GM18868 (cell line): ENCODE data around the gene BAZ1B.
"Not testable (repeated sequence)": the region's sequence is repeated elsewhere in the genome, so short reads cannot be mapped to it uniquely, and the experiment has no call there.

Experiments used
- ATAC-seq: cut with Tn5 transposase; IDR thresholded peaks from one replicate; pipeline ENCODE4 v1.9.1; 2021; ENCODE audit warnings: mild to moderate bottlenecking, moderate library complexity; ENCODE audit not compliant: unreplicated experiment

BAZ1B gene

DNA sequence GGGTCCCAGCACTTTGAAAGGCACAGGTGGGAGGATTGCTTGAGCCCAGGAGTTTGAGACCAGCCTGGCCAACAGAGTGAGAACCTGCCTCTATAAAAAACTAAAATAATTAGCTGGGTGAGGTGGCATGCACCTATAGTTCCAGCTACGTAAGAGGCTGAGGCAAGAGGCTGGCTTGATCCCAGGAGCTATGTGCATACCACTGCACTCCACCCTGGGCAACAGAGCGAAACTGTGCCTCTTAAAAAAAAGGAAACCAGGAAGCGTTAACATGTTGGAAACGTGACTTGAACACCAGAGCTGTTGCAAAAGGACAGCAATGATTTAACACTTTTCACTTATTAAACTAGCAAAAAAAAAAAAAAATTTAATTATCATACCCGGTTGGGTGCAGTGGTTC is 12.6 kb downstream of the BAZ1B start:
- no peak for ATAC-seq

DNA sequence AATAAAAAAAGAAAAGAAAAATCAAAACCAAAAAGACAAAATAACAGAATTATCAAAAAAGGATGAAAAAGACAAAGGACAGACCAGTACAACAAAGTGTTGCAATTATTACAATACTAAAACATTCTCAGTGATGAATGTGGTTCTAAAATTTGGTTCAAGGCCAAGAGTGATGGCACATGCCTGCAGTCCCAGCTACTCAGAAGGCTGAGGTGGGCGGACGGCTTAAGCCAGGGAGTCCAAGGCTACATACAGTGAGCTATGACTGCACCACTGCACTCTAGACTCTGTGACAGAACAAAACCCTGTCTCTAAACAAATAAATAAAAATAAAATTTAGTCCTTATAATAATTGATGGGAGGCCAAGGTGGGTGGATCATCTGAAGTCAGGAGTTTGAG is 14.5 kb downstream of the BAZ1B start:
- ATAC-seq = no peak

DNA sequence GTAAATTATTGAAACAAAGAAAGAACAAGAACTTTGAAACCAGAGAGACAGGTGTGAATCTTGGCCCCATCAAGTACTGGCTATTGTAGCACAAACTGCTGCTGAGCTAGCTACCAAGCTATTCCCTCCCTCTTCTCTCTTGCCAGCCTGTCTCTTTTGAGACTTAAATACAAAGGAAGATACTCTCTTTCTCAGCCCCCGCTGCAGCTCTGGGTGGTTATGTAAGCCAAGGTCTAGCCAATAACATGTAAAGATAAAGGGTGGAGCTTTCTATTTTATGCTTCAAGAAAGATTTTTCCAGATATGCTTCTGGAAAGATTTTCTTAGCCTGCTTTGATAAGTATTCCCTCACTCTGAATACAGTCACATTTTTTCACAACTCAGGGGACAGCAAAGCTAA is 17.2 kb downstream of the BAZ1B start:
- ATAC-seq = no peak

DNA sequence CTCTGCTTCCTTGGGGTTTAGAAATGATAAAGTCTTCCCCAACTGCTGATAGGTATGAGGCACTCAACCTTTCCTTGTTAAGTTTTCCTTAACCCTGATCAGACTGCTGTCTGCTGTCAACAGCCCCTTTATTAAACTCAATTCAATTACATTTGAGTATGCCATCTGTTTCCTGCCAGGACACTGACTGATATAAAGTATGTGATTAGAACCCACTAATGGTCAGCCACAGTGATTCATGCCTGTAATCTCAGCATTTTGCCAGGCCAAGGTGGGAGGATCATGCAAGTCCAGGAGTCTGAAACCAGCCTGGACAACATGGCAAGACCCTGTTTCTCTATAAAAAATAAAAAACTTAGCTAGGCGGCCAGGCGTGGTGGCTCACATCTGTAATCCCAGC is 18.1 kb downstream of the BAZ1B start:
- ATAC-seq = no peak

DNA sequence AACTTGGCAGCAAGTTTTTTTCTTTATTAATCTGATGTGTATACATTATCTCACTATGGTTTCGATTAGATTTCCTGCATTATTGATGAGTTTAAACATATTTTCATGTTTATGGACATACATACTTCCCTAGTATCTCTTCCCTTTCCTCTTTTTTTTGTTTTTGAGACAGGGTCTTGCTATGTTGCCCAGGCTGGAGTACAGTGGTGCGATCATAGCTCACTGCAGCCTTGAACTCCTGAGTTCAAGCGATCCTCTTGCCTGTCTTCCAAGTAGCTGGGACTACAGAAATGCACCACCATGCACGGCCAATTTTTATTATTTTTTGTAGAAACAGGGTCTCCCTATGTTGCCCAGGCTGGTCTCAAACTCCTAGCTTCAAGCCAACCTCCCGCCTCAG is 18.9 kb downstream of the BAZ1B start:
- no peak for ATAC-seq

DNA sequence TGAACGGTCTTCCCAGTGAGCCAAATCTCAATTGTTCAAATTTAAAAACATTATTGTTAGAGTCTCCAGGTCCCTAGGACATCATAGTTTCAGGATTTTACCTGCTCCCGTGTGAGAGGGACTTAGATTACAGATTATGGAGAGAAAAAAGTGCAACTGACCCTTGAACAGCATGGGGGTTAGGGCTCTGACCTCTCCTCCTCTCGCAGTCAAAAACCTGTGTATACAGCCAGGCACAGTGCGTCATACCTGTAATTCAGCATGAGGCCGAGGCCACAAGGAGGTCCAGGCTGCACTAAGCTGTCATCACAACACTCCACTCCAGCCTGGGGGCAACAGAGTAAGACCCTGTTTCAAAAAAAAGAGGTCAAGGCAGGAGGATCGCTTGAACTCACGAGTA is 25.5 kb downstream of the BAZ1B start:
- ATAC-seq = no peak

DNA sequence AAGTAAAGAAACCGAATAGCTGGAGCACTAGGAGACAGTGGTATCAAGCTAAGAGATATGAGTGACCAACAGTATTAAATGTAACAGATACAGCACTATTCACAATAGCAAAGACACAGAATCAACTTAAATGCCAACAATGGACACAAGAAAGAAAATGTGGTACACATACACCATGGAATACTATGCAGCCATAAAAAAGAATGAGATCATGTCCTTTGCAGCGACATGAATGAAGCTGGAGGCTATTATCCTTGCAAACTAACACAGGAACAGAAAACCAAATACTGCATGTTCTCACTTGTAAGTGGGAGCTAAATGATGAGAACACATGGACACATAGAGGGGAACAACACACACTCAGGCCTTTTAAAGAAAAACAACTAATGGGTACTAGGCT is 26.6 kb downstream of the BAZ1B start:
- not testable (repeated sequence) for ATAC-seq

DNA sequence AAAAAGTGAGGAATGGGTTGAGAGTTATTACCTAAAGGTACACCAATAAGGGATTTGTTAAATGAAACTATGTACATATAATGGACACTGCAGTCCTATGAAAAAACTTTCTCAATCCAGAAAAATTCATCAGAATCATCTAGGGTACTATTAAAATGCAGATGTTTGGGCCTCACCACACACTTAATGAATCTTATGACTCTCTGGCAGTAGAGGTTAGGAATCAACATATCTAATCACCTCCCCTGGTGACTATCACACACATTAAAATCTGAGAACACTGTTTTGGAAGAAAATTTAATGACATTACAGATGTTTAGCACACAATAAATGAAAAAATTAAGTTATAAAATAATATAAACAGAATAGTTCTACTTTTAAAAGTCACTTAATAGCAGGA is 32.1 kb downstream of the BAZ1B start:
- no peak for ATAC-seq

DNA sequence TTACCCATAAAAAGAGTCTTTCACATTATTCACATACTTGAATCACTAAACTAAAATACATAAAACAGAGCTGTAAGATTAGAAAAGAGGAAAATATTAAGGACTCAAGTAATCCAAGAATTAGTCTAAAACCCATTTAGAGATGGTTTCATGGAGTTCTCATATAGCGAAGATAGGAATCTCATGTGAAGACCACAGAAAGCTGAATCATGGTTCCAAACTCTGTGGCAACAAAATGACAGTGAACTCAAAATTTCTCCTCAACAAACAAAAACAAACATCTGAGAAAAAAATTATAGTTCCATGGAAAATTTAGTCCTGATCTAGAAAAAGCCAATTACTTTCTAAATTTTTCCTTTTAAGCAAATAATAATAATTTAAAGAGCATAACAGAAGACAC is 34.6 kb downstream of the BAZ1B start:
- no peak for ATAC-seq

DNA sequence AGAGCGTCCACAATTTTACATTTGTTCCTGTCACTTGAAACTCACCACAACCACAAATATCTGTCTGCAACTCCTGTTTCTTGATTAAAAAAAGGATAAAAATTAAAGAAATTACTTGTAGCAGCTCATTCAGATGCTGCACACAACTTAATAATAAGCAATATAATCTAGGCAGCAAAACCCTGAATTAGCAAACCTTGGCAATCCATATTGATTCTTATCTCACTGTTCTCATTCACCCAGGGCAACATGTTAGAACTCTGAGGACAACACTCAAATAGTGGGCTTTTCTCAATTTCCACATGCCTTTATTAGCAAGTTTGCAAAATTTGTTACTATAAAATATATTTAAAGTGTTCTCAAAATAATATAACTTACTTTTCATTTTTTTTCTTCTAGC is 38.9 kb downstream of the BAZ1B start:
- ATAC-seq = no peak

DNA sequence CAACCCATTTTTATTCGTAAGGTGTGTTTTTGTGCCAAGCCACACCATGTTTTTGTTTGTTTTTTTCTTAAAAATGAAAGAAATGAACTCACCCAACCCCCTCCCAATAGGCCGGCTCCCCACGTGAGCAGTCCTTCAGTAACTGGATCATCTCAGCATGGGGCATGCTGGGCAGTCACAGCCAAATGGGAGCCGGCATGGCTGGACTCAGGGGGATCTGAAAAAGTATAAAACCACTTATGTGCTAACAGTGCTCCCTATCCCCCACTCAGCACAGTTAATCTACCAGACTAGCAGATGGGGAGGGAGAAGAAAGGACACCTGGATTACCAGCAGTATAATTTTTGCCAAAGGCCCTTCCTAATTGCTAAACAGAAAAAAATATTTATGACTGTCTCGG is 39.3 kb downstream of the BAZ1B start:
- ATAC-seq = no peak

DNA sequence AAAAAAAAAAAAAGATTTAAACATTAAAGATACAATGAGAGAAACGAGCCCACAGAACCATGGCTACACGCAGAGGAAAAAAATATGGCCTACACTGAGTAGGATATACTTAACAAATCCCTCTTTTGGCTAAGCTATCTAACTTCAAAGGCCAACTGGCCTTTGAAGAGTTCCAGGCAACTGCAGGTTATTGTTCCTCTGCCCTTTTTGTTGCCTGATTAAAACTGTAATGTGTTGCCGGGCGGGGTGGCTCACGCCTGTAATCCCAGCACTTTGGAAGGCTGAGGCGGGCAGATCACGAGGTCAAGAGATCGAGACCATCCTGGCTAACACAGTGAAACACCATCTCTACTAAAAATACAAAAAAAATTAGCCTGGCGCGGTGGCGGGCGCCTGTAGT is 40.6 kb downstream of the BAZ1B start:
- not testable (repeated sequence) for ATAC-seq

DNA sequence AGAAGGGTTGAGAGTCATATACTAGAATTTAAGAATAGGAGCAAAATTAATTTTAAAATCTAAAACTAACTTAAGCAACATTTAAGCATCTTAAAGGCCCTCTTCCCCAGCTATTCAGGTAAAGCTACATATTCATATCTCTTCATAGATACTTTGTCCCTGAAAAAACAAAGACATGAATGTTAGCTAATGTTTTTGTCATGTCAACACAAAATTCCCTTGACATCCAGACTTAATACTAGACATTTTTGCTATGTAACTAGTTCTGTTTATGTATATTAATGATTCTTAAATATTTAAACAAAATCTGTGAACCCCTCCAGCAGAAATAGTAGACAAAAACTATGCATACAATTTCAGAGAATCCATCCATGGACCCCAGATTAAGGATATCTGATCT is 43.5 kb downstream of the BAZ1B start:
- ATAC-seq = no peak

DNA sequence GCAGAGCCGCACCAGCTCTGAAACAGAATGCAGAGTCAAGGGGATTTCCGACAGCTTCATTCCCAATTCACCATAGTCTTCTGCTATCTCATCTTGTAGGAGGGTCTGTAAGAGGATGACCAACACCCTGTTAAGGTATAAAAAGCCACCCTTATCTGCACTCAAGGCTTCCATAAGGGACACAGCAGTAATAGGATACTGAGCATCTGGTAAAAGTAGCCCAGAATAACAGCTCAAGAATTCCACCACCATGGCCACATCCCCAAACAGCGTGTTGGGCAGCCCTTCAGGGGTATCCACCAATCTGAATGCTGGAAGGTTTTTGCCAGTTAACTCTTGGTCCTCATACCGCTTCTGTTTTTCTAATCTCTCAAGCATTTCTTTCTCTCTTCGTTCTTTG is 44.7 kb downstream of the BAZ1B start:
- no peak for ATAC-seq

DNA sequence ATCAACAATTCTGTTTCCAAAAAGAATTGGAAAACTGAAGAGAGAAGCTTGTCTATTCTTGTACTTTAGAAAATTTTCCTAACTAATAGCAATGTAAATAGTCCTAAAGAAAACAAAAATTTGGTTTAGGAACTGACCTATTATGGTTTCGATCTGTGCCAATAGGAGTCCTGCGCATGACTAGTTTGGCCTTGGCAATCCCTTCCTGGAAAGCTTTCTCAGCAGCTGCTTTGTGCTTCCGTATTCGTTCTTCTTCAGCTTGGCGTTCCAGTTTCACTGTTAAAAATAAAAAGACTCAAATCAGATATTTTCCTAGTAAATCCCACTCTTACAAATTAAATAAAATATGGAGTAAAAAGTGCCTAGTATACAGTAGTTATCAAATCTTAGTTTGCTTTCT is 51.9 kb downstream of the BAZ1B start:
- no peak for ATAC-seq

DNA sequence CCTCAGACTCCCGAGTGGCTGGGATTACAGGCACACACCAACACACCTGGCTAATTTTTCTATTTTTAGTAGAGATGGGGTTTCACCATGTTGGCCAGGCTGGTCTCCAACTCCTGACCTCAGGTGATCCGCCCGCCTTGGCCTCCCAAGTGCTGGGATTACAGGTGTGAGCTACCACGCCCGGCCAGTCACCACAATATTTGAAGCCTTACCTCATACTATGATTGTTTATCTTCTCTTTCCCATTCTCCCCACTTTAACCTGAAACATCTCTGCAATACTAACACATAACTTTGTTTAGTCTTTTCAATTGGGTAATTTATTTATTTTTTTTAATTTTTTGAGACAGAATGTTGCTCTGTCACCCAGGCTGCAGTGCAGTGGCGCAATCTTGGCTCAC is 55.0 kb downstream of the BAZ1B start:
- ATAC-seq = not testable (repeated sequence)

DNA sequence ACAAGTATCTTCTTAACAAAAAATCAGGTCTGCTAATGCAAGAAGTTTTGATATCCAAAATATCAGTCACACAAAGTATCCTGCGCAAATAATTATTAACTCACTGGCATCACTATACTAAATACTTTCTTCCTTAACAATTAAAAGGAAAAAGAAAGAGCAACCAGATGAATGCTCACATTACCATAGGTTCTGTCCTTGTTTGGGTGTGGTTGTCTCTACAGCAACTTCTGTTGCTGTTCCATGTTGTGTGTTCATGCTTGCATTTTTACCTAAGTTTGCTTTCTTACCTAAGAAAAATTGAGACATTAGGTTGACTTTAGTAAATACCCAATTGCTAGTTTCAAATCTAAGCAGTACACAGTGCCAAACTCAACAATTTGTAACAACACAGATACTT is 56.0 kb downstream of the BAZ1B start:
- no peak for ATAC-seq

DNA sequence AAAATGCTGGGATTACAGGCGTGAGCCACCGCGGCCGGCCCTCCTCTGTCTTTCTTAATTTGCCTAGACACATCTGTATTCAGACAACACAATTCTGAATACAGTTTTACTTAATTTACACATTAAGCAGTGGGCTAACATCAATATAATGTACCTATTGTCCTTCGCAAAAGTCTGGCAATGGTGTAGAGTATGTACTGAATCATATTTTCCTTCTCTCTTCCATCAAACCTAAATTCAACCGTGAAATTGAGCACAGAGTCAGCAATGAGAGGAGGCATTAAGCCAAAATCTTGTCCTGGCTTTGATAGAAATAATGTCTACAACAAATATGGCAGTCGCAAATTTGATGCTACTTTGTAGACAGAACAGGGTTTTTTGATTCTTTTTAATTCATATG is 58.1 kb downstream of the BAZ1B start:
- no peak for ATAC-seq

DNA sequence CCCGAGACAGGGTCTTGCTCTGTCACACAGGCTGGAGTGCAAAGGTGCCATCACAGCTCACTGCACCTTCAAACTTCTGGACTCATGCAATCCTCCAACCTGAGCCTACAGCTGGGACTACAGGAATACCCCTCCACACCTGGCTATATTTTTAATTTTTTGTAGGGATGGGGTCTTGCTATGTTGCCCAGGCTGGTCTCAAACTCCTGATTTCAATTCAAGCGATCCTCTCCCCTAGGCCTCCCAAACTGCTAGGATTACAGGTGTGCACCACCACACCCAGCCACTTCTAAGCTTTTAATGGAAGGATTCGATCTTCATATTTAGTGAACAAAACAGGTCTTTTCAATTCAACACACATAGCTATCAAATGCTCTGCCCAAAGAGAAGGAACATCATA is 58.8 kb downstream of the BAZ1B start:
- no peak for ATAC-seq

DNA sequence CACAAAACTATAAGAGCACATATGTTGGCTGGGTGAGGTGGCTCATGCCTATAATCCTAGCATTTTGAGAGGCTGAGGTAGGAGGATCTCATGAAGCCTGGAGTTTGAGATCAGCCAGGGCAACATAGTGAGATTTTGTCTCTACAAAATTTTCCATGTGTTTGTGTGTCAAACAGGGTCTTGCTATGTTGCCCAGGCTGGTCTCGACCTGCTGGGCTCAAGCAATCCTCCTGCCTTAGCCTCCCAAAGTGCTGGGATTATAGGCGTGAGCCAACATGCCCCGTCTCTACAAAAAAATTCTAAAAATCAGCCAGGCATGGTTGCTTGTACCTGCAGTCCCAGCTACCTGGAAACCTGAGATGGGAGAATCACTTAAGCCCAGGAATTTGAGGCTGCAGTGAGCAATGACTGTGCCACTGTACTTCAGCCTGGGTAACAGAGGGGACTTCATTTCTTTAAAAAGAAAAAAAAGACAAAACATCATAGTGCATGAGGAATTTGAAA is 60.3 kb downstream of the BAZ1B start:
- no peak for ATAC-seq

DNA sequence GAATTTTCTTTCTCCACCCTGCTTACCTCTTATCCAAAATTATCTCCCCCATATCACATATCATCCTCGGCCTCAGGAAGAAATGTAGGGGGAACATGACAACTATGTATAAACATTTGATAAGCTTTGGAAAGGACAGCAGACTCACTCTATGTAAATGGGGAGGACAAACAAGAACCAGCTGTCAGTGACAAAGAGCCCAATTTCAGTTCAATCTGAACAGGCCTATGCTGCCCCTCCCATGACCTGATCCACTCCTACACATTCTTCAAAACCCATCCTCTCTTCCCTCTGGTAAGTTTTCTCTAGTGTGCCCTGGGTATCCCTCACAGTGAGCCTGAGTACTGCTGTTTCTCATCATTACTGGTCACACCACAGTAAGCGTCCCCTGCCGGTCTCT is 67.7 kb downstream of the BAZ1B start:
- ATAC-seq = no peak

DNA sequence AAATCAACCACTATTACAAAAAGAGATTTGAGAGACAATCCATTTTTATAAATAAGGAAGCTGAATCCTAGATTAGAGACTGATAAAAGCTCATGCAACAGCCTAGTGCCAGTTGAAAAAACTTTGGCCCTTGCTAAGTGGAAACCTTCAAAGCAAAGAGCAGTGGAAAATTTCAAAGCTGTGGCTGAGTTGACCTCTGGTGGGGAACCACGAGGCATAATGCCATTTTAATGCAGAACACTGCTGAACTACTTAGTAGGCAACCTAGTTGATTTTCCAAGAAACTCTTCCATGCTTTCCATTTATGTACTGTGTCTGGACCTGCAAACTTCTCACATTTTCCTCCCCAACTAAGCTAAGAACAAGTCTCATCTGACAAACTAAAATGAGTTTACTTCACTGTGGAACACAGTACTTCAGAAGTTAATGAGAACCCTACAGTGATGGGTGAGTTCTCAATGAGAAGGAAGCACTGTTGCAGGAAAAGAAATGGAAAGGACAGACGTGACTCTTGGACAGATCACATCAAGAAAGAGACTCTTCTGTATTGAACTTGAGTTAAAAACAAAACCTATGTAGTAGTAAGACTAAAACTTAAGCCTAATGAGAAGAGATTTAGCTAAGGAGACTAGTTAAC is 69.0 kb downstream of the BAZ1B start:
- ATAC-seq = no peak

DNA sequence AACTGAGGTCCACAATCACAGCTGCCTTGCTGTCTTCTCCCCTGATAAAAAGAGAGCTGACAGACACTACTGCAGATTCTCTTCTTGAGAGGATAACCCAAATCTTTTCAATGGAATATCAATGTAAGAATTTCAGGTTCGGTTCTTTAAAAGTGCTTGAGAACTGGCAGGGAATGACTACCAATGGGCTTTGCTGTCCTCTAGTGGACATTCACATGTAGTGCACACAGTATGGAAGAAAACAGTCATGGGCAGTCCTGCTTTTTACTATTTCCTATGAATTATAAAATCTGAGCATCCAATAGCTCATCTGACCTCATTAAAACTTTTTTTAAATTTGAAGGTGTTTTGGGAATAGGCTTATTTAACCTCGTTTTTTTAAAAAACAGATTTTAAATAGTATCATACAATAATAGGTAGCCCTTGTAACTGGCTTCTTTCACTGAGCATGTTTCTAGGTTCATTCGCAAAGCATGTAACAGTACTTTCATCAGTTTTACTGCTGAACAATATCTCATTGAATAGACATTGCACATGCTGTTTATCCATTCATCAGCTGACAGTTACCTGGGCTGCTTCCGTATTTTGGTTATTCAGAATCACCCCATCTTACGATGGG is 70.2 kb downstream of the BAZ1B start:
- no peak for ATAC-seq
